Neural progenitor cell (in vitro differentiated cells): ENCODE results near the gene TOR3A. TPM values are rescaled to one million over a fixed set of nuclear protein-coding genes. Genes with fewer than 3 reads are reported as not detected.

Experiments
- DNase-seq: peaks from one replicate; pipeline ENCODE4 v3.0.0-alpha.2; 2016; ENCODE audit warnings: low spot score
- H2AFZ ChIP-seq: fragments of 200-600 bp; sonication (generic); replicated peaks from 2 replicates; pipeline ENCODE4 v1.6.1; 2016; ENCODE audit warnings: antibody characterized with exemption
- H3F3A ChIP-seq: fragments of 200-600 bp; sonication (generic); 2 replicates; pipeline ENCODE4 v1.6.1; 2016; ENCODE audit warnings: antibody characterized with exemption, low read depth
- H3K27ac ChIP-seq: fragments of 200-600 bp; sonication (generic); 2 replicates; pipeline ENCODE4 v1.5.1; 2016; ENCODE audit warnings: mild to moderate bottlenecking
- H3K27me3 ChIP-seq: fragments of 200-600 bp; sonication (generic); 2 replicates; pipeline ENCODE4 v1.6.1; 2016; ENCODE audit warnings: mild to moderate bottlenecking, moderate library complexity
- H3K36me3 ChIP-seq: fragments of 200-600 bp; sonication (generic); 2 replicates; pipeline ENCODE4 v1.5.1; 2016
- H3K4me1 ChIP-seq: fragments of 200-600 bp; sonication (generic); 2 replicates; pipeline ENCODE4 v1.6.1; 2016; ENCODE audit warnings: mixed run types
- H3K4me2 ChIP-seq: fragments of 200-600 bp; sonication (generic); 2 replicates; pipeline ENCODE4 v1.6.1; 2016
- H3K4me3 ChIP-seq: fragments of 200-600 bp; sonication (generic); 2 replicates; pipeline ENCODE4 v1.5.1; 2016
- H3K79me2 ChIP-seq: fragments of 200-600 bp; sonication (generic); 2 replicates; pipeline ENCODE4 v1.6.1; 2016; ENCODE audit warnings: low read depth
- H3K9ac ChIP-seq: fragments of 200-600 bp; sonication (generic); 2 replicates; pipeline ENCODE4 v1.6.1; 2016
- H3K9me3 ChIP-seq: fragments of 200-600 bp; sonication (generic); 2 replicates; pipeline ENCODE4 v1.5.1; 2016; ENCODE audit warnings: low read depth
- H4K20me1 ChIP-seq: fragments of 200-600 bp; sonication (generic); 2 replicates; pipeline ENCODE4 v1.6.1; 2016; ENCODE audit warnings: low read depth
- H3K27ac Mint-ChIP-seq: 3 replicates; pipeline ENCODE4 v1.8.0; 2021; ENCODE audit warnings: mixed read lengths
- H3K27me3 Mint-ChIP-seq: 2 replicates; pipeline ENCODE4 v1.8.0; 2022; ENCODE audit warnings: low read depth, mild to moderate bottlenecking, inconsistent platforms, moderate library complexity, mixed read lengths; ENCODE audit not compliant: insufficient read depth
- H3K36me3 Mint-ChIP-seq: 3 replicates; pipeline ENCODE4 v1.8.0; 2021; ENCODE audit warnings: mixed read lengths
- H3K4me1 Mint-ChIP-seq: 3 replicates; pipeline ENCODE4 v1.8.0; 2021; ENCODE audit warnings: mixed read lengths
- H3K4me3 Mint-ChIP-seq: 3 replicates; pipeline ENCODE4 v1.8.0; 2021; ENCODE audit warnings: mild to moderate bottlenecking, moderate library complexity, mixed read lengths
- H3K9me3 Mint-ChIP-seq: 3 replicates; pipeline ENCODE4 v1.8.0; 2020; ENCODE audit warnings: mixed read lengths
- EZH2 ChIP-seq: fragments of 200-600 bp; sonication (generic); IDR thresholded peaks from 2 replicates; pipeline ENCODE4 v1.6.1; 2017; ENCODE audit warnings: antibody characterized with exemption, mild to moderate bottlenecking, moderate library complexity
- EZH2phosphoT487 ChIP-seq: fragments of 200-600 bp; sonication (generic); IDR thresholded peaks from 2 replicates; pipeline ENCODE4 v1.6.1; 2017; ENCODE audit warnings: antibody characterized with exemption
- total RNA-seq: library from RNA; depleted of rRNA; stranded (reverse); fragments of >200 nt; gene quantifications from 2 replicates; pipeline ENCODE4 v1.2.3, GENCODE V29; 2015; ENCODE audit warnings: low replicate concordance
- TF ChIP-seq, protein P1 (sequence below): fragments of 200-600 bp; sonication (generic); IDR thresholded peaks from 2 replicates; pipeline ENCODE4 v1.5.1; 2017; ENCODE audit warnings: antibody characterized with exemption, mild to moderate bottlenecking

Gene TOR3A
- total RNA-seq, 1 donor from 2014 or later, result 18.2 TPM

DNA sequence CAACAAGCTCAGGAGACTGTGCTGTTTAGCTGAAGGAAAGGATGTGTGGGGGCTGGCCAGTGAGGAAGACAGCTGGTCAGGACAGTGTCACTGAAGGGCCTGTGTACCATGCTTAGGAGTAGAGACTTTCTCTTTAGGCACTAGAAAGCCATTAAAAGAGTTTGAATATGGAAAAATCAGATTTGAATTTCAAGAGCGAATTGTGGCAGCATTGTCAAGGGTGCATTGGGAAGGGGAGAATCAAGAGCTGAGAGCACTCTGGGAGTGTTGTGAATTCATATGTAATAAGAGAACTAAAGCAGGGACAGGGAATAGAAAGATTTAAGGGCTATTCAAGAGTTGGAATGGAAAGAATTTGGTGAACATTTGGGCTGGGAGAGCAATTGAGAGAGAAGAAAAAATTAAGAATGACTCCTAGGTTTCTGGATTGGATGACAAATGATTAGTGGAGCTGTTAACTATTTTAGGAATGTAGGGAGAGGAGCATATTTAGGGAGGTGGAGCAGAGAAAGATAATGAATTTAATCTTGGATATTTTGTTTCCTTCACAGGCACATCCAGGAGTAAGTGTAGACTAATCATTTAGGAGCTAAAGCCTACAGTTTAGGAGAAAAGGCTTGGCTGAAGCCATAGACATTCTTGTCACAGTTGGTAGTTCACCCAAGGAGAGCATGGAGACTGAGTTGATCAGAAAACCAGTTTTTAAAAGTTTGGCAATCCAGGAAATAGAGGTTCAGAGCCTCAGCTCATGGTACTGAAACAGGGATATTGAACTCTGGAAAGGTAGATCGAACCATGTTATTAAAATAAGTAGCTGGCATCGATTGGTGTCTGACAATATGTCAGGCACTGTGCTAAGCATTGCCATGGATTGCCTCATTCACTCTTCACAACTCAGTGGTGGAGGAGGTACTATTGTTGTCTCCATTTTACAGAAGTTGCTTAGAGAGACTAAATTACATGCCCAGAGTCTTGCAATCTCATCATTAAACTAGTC lies 23.1 kb upstream of the TOR3A start:
- Histone ChIP-seq H2AFZ (no peak overlapping the region), H3K36me3 (no peaks in the 10 kb centered on the region), H3K4me3 (no peak overlapping the region), H3K79me2 (no peaks in the 10 kb centered on the region), H4K20me1 (no peaks in the 10 kb centered on the region), H3K9me3 (no peaks in the 10 kb centered on the region), H3K27me3 (no peaks in the 10 kb centered on the region), H3K9ac (no peak overlapping the region), H3F3A (no peaks in the 10 kb centered on the region), H3K4me1 (no peaks in the 10 kb centered on the region), H3K4me2 (no peak overlapping the region), H3K27ac (no peak overlapping the region)
- TF ChIP-seq EZH2phosphoT487, result no peak
- TF ChIP-seq EZH2, result no peak
- TF ChIP-seq, protein P1, sequence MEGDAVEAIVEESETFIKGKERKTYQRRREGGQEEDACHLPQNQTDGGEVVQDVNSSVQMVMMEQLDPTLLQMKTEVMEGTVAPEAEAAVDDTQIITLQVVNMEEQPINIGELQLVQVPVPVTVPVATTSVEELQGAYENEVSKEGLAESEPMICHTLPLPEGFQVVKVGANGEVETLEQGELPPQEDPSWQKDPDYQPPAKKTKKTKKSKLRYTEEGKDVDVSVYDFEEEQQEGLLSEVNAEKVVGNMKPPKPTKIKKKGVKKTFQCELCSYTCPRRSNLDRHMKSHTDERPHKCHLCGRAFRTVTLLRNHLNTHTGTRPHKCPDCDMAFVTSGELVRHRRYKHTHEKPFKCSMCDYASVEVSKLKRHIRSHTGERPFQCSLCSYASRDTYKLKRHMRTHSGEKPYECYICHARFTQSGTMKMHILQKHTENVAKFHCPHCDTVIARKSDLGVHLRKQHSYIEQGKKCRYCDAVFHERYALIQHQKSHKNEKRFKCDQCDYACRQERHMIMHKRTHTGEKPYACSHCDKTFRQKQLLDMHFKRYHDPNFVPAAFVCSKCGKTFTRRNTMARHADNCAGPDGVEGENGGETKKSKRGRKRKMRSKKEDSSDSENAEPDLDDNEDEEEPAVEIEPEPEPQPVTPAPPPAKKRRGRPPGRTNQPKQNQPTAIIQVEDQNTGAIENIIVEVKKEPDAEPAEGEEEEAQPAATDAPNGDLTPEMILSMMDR, result no peak
- H3K4me1 Mint-ChIP-seq, result no peaks in the 10 kb centered on the region
- no peak for DNase-seq
- H3K27me3 Mint-ChIP-seq, result no peaks in the 10 kb centered on the region
- no peak overlapping the region for H3K4me3 Mint-ChIP-seq
- H3K27ac Mint-ChIP-seq, result no peak overlapping the region
- peaks cover 46% of the 10 kb centered on the region for H3K36me3 Mint-ChIP-seq
- peaks cover 6% of the 10 kb centered on the region for H3K9me3 Mint-ChIP-seq

DNA sequence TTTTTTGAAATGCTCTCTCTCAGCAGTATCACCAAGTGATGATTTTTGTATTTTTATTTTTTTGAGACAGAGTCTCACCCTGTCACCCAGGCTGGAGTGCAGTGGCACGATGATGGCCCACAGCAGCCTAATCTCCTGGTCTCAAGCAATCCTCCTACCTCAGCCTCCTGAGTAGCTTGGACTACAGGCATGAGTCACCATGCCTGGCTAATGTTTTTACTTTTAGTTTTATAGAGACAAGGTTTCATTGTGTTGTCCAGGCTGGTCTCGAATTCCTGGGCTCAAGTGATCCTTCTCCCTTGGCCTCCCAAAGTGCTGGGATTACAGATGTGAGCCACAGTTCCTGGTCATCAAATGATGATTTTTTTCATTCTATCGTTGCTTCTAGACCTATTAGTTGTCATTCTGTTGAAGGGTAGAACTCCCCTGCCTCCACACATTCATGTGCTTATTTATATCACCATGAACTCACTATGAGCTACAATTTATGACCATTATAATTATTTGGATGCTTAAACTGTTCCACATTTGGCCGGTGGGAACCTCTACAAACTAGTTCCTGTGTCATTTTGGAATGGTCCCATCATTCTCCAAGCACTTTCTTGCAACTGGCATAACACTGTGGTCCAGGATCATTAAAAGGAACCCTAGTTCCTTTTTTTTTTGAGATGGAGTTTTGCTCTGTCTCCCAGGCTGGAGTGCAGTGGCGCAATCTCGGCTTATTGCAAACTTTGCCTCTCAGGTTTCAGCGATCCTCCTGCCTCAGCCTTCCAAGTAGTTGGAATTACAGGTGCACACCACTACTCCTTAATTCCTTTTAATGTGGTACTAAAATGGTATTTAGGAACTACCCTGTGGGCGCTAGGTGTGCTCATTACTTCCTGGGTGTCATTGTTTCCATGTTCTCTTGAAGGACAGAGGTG lies 20.2 kb upstream of the TOR3A start:
- Mint-ChIP-seq H3K36me3 (peaks cover 36% of the 10 kb centered on the region), H3K27me3 (no peaks in the 10 kb centered on the region), H3K4me1 (peaks cover 8% of the 10 kb centered on the region), H3K27ac (no peak overlapping the region), H3K4me3 (no peak overlapping the region), H3K9me3 (peaks cover 3% of the 10 kb centered on the region)
- Histone ChIP-seq H3K27ac (no peak overlapping the region), H3K79me2 (no peaks in the 10 kb centered on the region), H3K36me3 (no peaks in the 10 kb centered on the region), H3K4me3 (no peak overlapping the region), H3K4me2 (no peak overlapping the region), H3K27me3 (no peaks in the 10 kb centered on the region), H2AFZ (no peak overlapping the region), H4K20me1 (no peaks in the 10 kb centered on the region), H3F3A (no peaks in the 10 kb centered on the region), H3K4me1 (no peaks in the 10 kb centered on the region), H3K9ac (no peak overlapping the region), H3K9me3 (no peaks in the 10 kb centered on the region)
- no peak for TF ChIP-seq EZH2
- no peak for TF ChIP-seq EZH2phosphoT487
- TF ChIP-seq, protein P1, result no peak
- no peak for DNase-seq

DNA sequence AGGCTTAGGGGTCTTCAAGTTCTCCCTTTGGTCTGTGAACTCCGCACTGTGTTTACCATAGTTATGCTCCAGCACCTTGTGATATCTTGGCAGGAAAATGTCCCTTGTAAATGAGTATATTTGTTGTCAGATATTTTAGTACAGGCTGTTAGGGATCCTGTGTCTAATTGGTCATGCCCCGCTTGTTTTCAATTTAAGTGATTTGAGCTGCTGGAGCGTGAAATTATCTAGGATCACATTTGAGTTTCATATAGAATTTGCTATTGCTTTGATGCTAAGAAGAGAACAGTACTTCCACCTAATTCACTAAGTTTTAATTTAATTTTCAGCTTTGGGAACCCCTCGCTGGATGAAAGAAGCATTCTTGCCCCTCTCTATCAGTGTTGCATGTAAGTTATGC lies 15.4 kb upstream of the TOR3A start:
- Histone ChIP-seq H3K27me3 (no peaks in the 10 kb centered on the region), H4K20me1 (no peaks in the 10 kb centered on the region), H3K9ac (no peak overlapping the region), H3K9me3 (no peaks in the 10 kb centered on the region), H3K79me2 (no peaks in the 10 kb centered on the region), H2AFZ (no peak overlapping the region), H3K4me2 (no peak overlapping the region), H3K27ac (no peak overlapping the region), H3K4me1 (no peaks in the 10 kb centered on the region), H3F3A (no peaks in the 10 kb centered on the region), H3K36me3 (no peaks in the 10 kb centered on the region), H3K4me3 (no peak overlapping the region)
- peaks cover 11% of the 10 kb centered on the region for H3K4me1 Mint-ChIP-seq
- peak overlapping the region; percentile 37 for H3K27ac Mint-ChIP-seq
- peaks cover 2% of the 10 kb centered on the region for H3K27me3 Mint-ChIP-seq
- H3K4me3 Mint-ChIP-seq, result no peak overlapping the region
- H3K36me3 Mint-ChIP-seq, result peaks cover 23% of the 10 kb centered on the region
- TF ChIP-seq, protein P1, result no peak
- TF ChIP-seq EZH2phosphoT487, result no peak
- TF ChIP-seq EZH2, result no peak
- no peaks in the 10 kb centered on the region for H3K9me3 Mint-ChIP-seq
- no peak for DNase-seq
